ENCODE results near the gene ATP10B. TPM values are rescaled to one million over a fixed set of nuclear protein-coding genes. Genes with fewer than 3 reads are reported as not detected.

The ATP10B gene
- total RNA-seq, 1 experiment from 2014 or later, result 0.11 TPM

DNA sequence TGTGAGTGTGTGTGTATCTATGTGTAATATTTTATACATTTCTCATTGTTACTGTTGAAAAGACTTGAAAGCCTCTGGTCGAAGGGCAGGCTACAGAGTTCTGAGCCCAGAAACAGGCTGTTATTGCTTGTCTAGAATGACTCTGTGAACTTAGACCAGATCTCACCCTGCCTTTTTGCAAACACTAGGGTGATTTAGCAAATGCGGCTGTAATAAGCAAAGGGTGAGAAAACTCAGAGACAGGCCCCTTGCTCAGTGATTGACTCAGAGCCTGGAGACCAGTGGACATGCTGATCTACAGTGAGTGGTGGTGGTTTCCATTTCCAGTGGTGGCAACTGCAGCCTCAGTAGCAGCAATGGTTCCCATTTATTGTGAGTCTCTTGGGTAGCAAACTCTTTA, 183.7 kb downstream of the ATP10B start (continued):
- TF ChIP-seq SOX15 (CRISPR knock-in tag; IDR thresholded peaks at IDR 0.05), result no peak
- TF ChIP-seq ZNF512 (CRISPR knock-in tag; IDR thresholded peaks at IDR 0.05; ENCODE audit: borderline replicate concordance), result no peak
- TF ChIP-seq, protein P1, sequence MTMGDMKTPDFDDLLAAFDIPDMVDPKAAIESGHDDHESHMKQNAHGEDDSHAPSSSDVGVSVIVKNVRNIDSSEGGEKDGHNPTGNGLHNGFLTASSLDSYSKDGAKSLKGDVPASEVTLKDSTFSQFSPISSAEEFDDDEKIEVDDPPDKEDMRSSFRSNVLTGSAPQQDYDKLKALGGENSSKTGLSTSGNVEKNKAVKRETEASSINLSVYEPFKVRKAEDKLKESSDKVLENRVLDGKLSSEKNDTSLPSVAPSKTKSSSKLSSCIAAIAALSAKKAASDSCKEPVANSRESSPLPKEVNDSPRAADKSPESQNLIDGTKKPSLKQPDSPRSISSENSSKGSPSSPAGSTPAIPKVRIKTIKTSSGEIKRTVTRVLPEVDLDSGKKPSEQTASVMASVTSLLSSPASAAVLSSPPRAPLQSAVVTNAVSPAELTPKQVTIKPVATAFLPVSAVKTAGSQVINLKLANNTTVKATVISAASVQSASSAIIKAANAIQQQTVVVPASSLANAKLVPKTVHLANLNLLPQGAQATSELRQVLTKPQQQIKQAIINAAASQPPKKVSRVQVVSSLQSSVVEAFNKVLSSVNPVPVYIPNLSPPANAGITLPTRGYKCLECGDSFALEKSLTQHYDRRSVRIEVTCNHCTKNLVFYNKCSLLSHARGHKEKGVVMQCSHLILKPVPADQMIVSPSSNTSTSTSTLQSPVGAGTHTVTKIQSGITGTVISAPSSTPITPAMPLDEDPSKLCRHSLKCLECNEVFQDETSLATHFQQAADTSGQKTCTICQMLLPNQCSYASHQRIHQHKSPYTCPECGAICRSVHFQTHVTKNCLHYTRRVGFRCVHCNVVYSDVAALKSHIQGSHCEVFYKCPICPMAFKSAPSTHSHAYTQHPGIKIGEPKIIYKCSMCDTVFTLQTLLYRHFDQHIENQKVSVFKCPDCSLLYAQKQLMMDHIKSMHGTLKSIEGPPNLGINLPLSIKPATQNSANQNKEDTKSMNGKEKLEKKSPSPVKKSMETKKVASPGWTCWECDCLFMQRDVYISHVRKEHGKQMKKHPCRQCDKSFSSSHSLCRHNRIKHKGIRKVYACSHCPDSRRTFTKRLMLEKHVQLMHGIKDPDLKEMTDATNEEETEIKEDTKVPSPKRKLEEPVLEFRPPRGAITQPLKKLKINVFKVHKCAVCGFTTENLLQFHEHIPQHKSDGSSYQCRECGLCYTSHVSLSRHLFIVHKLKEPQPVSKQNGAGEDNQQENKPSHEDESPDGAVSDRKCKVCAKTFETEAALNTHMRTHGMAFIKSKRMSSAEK (CRISPR knock-in tag; IDR thresholded peaks at IDR 0.05; ENCODE audit: borderline replicate concordance), result no peak

DNA sequence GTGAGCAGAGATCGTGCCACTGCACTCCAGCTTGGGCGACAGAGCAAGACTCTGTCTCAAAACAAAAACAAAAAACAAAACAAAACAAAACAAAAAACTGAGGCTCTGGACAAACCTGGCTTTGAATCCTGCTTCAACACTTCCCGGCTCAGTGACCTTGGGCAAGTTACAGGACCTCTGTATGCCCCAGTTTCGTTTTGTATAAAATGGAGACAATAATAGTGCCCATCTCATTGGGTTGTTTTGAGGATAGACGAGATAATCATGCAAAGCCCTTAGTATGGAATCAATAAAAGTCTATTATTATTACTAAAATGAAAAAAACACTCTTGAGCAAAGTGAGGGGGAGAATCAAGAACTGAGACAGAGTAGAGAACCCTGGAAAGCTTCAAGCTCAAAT, 184.9 kb downstream of the ATP10B start:
- ChIA-PET POLR2A (no interaction called here), CTCF (no interaction called here)
- H3K27ac Mint-ChIP-seq, result no peak overlapping the region

More for the DNA sequence above, 184.9 kb downstream of the ATP10B start:
- DNase-seq (ENCODE audit: low spot score) (no peak), ATAC-seq (no peak)
- Mint-ChIP-seq H3K4me1 (peaks cover 21% of the 10 kb centered on the region), H3K4me3 (no peak overlapping the region), H3K36me3 (no peaks in the 10 kb centered on the region), H3K27me3 (ENCODE audit: low read depth) (no peaks in the 10 kb centered on the region), H3K9me3 (no peaks in the 10 kb centered on the region)
- TF ChIP-seq ESRRA (CRISPR knock-in tag; IDR thresholded peaks at IDR 0.05; ENCODE audit: borderline replicate concordance) (no peak), TCF7 (CRISPR knock-in tag; IDR thresholded peaks at IDR 0.05; ENCODE audit: low read depth) (no peak), ATF1 (CRISPR knock-in tag; IDR thresholded peaks at IDR 0.05) (no peak), RORB (CRISPR knock-in tag; IDR thresholded peaks at IDR 0.05) (no peak), CDX4 (CRISPR knock-in tag; IDR thresholded peaks at IDR 0.05; ENCODE audit: borderline replicate concordance) (no peak), ZNF671 (CRISPR knock-in tag; IDR thresholded peaks at IDR 0.05) (no peak), STAT6 (CRISPR knock-in tag; conservative IDR thresholded peaks at IDR 0.05; ENCODE audit: low read depth) (no peak), KAT7 (CRISPR knock-in tag; IDR thresholded peaks at IDR 0.05; ENCODE audit: borderline replicate concordance) (no peak), PRRX2 (CRISPR knock-in tag; IDR thresholded peaks at IDR 0.05) (no peak), ZNF121 (CRISPR knock-in tag; IDR thresholded peaks at IDR 0.05) (no peak)
- TF ChIP-seq, protein P2, sequence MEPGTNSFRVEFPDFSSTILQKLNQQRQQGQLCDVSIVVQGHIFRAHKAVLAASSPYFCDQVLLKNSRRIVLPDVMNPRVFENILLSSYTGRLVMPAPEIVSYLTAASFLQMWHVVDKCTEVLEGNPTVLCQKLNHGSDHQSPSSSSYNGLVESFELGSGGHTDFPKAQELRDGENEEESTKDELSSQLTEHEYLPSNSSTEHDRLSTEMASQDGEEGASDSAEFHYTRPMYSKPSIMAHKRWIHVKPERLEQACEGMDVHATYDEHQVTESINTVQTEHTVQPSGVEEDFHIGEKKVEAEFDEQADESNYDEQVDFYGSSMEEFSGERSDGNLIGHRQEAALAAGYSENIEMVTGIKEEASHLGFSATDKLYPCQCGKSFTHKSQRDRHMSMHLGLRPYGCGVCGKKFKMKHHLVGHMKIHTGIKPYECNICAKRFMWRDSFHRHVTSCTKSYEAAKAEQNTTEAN (CRISPR knock-in tag; IDR thresholded peaks at IDR 0.05), result no peak
- TF ChIP-seq, protein P3, sequence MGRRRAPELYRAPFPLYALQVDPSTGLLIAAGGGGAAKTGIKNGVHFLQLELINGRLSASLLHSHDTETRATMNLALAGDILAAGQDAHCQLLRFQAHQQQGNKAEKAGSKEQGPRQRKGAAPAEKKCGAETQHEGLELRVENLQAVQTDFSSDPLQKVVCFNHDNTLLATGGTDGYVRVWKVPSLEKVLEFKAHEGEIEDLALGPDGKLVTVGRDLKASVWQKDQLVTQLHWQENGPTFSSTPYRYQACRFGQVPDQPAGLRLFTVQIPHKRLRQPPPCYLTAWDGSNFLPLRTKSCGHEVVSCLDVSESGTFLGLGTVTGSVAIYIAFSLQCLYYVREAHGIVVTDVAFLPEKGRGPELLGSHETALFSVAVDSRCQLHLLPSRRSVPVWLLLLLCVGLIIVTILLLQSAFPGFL (CRISPR knock-in tag; IDR thresholded peaks at IDR 0.05; ENCODE audit: borderline replicate concordance), result no peak
- TF ChIP-seq, protein P4, sequence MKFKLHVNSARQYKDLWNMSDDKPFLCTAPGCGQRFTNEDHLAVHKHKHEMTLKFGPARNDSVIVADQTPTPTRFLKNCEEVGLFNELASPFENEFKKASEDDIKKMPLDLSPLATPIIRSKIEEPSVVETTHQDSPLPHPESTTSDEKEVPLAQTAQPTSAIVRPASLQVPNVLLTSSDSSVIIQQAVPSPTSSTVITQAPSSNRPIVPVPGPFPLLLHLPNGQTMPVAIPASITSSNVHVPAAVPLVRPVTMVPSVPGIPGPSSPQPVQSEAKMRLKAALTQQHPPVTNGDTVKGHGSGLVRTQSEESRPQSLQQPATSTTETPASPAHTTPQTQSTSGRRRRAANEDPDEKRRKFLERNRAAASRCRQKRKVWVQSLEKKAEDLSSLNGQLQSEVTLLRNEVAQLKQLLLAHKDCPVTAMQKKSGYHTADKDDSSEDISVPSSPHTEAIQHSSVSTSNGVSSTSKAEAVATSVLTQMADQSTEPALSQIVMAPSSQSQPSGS (CRISPR knock-in tag; IDR thresholded peaks at IDR 0.05; ENCODE audit: borderline replicate concordance, low read depth), result no peak

Measured in WTC11 (cell line).